ENCODE data around the gene SULT2B1. TPM values are rescaled to one million over a fixed set of nuclear protein-coding genes. Genes with fewer than 3 reads are reported as not detected.
"Not testable (repeated sequence)": the region's sequence is repeated elsewhere in the genome, so short reads cannot be mapped to it uniquely, and the experiment has no call there.

SULT2B1 gene
- total RNA-seq, 1 donor from 2014 or later: not detected

GRCh38 chr19:48529156-48529555 is 22.8 kb upstream of the SULT2B1 start:
- no peak for DNase-seq

- no peak for DNase-seq
Measured at GRCh38 chr19:48530066-48530720, 21.8 kb upstream of the SULT2B1 start.

- DNase-seq: no peak
Measured at GRCh38 chr19:48530770-48531169, 21.2 kb upstream of the SULT2B1 start.

- DNase-seq: no peak
Measured at GRCh38 chr19:48533770-48534169, 18.2 kb upstream of the SULT2B1 start.

- no peak for DNase-seq
Measured at GRCh38 chr19:48537541-48537940, 14.4 kb upstream of the SULT2B1 start.

- DNase-seq: not testable (repeated sequence)
Measured at GRCh38 chr19:48538057-48538456, 13.9 kb upstream of the SULT2B1 start.

GRCh38 chr19:48539503-48540096 is 12.4 kb upstream of the SULT2B1 start:
- DNase-seq: peak; percentile 4

- DNase-seq: no peak
Measured at GRCh38 chr19:48540110-48540509, 11.9 kb upstream of the SULT2B1 start.

- no peak for DNase-seq
Measured at GRCh38 chr19:48541813-48542212, 10.2 kb upstream of the SULT2B1 start.

GRCh38 chr19:48543121-48543710 is 8.8 kb upstream of the SULT2B1 start:
- DNase-seq: no peak

- no peak for DNase-seq
Measured at GRCh38 chr19:48544856-48545750, 6.9 kb upstream of the SULT2B1 start.

GRCh38 chr19:48547722-48548121 is 4.2 kb upstream of the SULT2B1 start:
- no peak for DNase-seq

- DNase-seq: no peak
Measured at GRCh38 chr19:48548253-48548911, 3.6 kb upstream of the SULT2B1 start.

- no peak for DNase-seq
Measured at GRCh38 chr19:48549380-48549779, 2.6 kb upstream of the SULT2B1 start.

- no peak for DNase-seq
Measured at GRCh38 chr19:48552406-48553322, 692 bp downstream of the SULT2B1 start.

GRCh38 chr19:48553676-48554384 is 1.9 kb downstream of the SULT2B1 start:
- DNase-seq: no peak

- DNase-seq: no peak
Measured at GRCh38 chr19:48554385-48555091, 2.6 kb downstream of the SULT2B1 start.

- DNase-seq: no peak
Measured at GRCh38 chr19:48556163-48556562, 4.2 kb downstream of the SULT2B1 start.

GRCh38 chr19:48556825-48557224 is 4.9 kb downstream of the SULT2B1 start:
- no peak for DNase-seq
